ENCODE results near the gene SYP. TPM values are rescaled to one million over a fixed set of nuclear protein-coding genes. Genes with fewer than 3 reads are reported as not detected.
"Not testable (repeated sequence)": the region's sequence is repeated elsewhere in the genome, so short reads cannot be mapped to it uniquely, and the experiment has no call there.

The SYP gene
- total and polyA plus RNA-seq, 9 of the 15 experiments (the other 6 are each of a cell fraction or from before 2014, with no cell fraction given) = 0.48 to 5.1 (median 2.6) TPM

DNA sequence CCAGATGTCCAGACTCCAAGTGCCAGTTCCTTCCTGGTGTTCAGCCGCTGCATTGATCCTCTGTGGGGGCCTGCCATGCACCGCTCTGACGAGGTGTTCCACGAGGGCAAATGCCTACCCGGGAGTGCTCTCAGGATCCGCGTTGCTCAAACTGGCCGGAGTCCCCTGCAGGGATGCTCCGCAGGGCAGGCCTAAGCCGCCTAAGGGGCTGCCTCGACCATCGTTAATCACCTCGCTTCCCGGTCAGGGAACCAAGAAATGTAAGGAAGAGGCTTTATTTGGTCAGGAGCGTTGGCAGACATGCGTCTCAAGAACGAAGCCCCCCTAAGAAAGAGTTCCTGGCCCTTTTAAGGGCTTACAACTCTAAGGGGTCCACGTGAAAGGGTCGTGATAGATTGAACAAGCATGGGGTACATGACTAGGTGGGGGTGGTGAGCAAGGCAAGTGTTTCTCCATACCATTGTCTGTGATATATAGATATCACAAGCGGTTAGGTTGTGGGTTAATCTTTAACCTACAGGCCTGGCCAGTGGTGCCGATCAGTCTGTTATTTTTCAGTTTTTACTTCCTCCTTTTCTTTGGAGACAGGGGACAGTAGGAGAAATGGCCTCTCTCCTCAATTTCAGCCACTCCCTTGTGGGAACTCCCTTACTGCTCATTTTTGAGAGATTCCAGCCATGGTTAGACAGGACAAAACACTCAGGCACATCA is 51.4 kb downstream of the SYP start (continued):
- TF ChIP-seq MGA (IDR thresholded peaks at IDR 0.05) = peak; percentile 88
- TF ChIP-seq ZNF766 (CRISPR knock-in tag; conservative IDR thresholded peaks at IDR 0.05) = peak; percentile 72; the same call in 1 of the 2 replicates
- peak; percentile 49; the same call in 1 of the 2 replicates for TF ChIP-seq ZBED1 (IDR thresholded peaks at IDR 0.05)
- TF ChIP-seq ZBTB7A (IDR thresholded peaks at IDR 0.05; ENCODE audit: borderline replicate concordance, control insufficient read depth, low read depth, low read length) = peak; percentile 47; the same call in 1 of the 2 replicates
- peak; percentile 60; the same call in 1 of the 2 replicates for TF ChIP-seq RUNX1 (IDR thresholded peaks at IDR 0.05; ENCODE audit: low read depth)
- TF ChIP-seq TAF9B (IDR thresholded peaks at IDR 0.05; ENCODE audit: partially characterized antibody) = peak; percentile 45
- TF ChIP-seq TAF1 (IDR thresholded peaks at IDR 0.05; ENCODE audit: control insufficient read depth, extremely low read depth, insufficient read depth, low read length, severe bottlenecking) = peak; percentile 56
- peak; percentile 54; the same call in 1 of the 2 replicates for TF ChIP-seq CREM (IDR thresholded peaks at IDR 0.05; ENCODE audit: low read depth)
- TF ChIP-seq SMARCC2 (IDR thresholded peaks at IDR 0.05; ENCODE audit: low read depth) = peak; percentile 56; the same call in 1 of the 2 replicates
- peak; percentile 89 for TF ChIP-seq CBFA2T2 (conservative IDR thresholded peaks at IDR 0.05)
- TF ChIP-seq TEAD4 (IDR thresholded peaks at IDR 0.05; ENCODE audit: low read length) = peak; percentile 90
- TF ChIP-seq TEAD4 (CRISPR knock-in tag; IDR thresholded peaks at IDR 0.05; ENCODE audit: borderline replicate concordance) = not testable (repeated sequence)
- peak; percentile 71 for TF ChIP-seq RBFOX2 (IDR thresholded peaks at IDR 0.05; ENCODE audit: low read depth, low read length)
- TF ChIP-seq, protein P1, sequence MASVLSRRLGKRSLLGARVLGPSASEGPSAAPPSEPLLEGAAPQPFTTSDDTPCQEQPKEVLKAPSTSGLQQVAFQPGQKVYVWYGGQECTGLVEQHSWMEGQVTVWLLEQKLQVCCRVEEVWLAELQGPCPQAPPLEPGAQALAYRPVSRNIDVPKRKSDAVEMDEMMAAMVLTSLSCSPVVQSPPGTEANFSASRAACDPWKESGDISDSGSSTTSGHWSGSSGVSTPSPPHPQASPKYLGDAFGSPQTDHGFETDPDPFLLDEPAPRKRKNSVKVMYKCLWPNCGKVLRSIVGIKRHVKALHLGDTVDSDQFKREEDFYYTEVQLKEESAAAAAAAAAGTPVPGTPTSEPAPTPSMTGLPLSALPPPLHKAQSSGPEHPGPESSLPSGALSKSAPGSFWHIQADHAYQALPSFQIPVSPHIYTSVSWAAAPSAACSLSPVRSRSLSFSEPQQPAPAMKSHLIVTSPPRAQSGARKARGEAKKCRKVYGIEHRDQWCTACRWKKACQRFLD (CRISPR knock-in tag; IDR thresholded peaks at IDR 0.05) = 0 out of 2 replicates have a peak, but pooled peaks have one; percentile 58
- peak; percentile 85 for TF ChIP-seq PML (IDR thresholded peaks at IDR 0.05; ENCODE audit: low read length)
